HepG2 (cell line): Measurements from ENCODE around the gene CLIC3.

Source experiments
- EZH2 ChIP-seq: conservative IDR thresholded peaks from 2 replicates; pipeline ENCODE4 v1.6.1; 2012; ENCODE audit warnings: mild to moderate bottlenecking, low read depth, low read length, moderate library complexity
- FOXK2 ChIP-seq: fragments of 450-650 bp; IDR thresholded peaks from 2 replicates; pipeline ENCODE4 v1.6.1; 2016
- HNF4A ChIP-seq: sonication (generic); formaldehyde crosslinking; IDR thresholded peaks from 2 replicates; pipeline ENCODE4 v1.4.0; 2020; ENCODE audit warnings: missing genetic modification reagents
- POLR2A ChIP-seq, 2 experiments: IDR thresholded peaks; 2 replicates each; pipeline ENCODE4 v1.6.1; 2011; ENCODE audit warnings: low read depth in 2 of 2, low read length in 2 of 2, mild to moderate bottlenecking in 1 of 2, moderate library complexity in 1 of 2; ENCODE audit not compliant: insufficient read depth in 1 of 2
- RAD51 ChIP-seq: fragments of 450-650 bp; IDR thresholded peaks from 2 replicates; pipeline ENCODE4 v1.6.1; 2016; ENCODE audit warnings: borderline replicate concordance
- SP1 ChIP-seq, 2 experiments: fragments of 450-650 bp in 1 of 2; sonication (generic) in 1 of 2; formaldehyde crosslinking in 1 of 2; IDR thresholded peaks; 2 replicates each; pipeline versions ENCODE4 v1.4.0 to v1.6.1; 2016 to 2020; ENCODE audit warnings: missing genetic modification reagents in 1 of 2
- TCF12 ChIP-seq, 2 experiments: fragments of 450-650 bp in 1 of 2; sonication (generic) in 1 of 2; formaldehyde crosslinking in 1 of 2; IDR thresholded peaks; 2 replicates each; pipeline versions ENCODE4 v1.6.1 to v1.8.0; 2017 to 2022; ENCODE audit warnings: antibody characterized with exemption in 1 of 2, mild to moderate bottlenecking in 1 of 2, missing genetic modification reagents in 1 of 2, moderate library complexity in 1 of 2
- U2AF1 ChIP-seq: fragments of 200-400 bp; formaldehyde crosslinking; optimal IDR thresholded peaks from 2 replicates; pipeline ENCODE3; 2017; ENCODE audit warnings: mild to moderate bottlenecking, low read depth, low read length
- ZNF329 ChIP-seq: sonication (generic); formaldehyde crosslinking; IDR thresholded peaks from 2 replicates; pipeline ENCODE4 v1.9.0; 2021; ENCODE audit warnings: low read depth, mild to moderate bottlenecking, missing genetic modification reagents
- ZNF337 ChIP-seq: sonication (generic); formaldehyde crosslinking; IDR thresholded peaks from 2 replicates; pipeline ENCODE4 v1.5.1; 2020; ENCODE audit warnings: missing genetic modification reagents, low read depth, mild to moderate bottlenecking, borderline replicate concordance
- ZNF484 ChIP-seq: sonication (generic); formaldehyde crosslinking; IDR thresholded peaks from 2 replicates; pipeline ENCODE4 v1.5.1; 2020; ENCODE audit warnings: mild to moderate bottlenecking, low read depth, missing genetic modification reagents, borderline replicate concordance
- TF ChIP-seq, protein P1 (sequence below): sonication (generic); formaldehyde crosslinking; IDR thresholded peaks from 2 replicates; pipeline ENCODE4 v1.4.0; 2020; ENCODE audit warnings: missing genetic modification reagents

DNA sequence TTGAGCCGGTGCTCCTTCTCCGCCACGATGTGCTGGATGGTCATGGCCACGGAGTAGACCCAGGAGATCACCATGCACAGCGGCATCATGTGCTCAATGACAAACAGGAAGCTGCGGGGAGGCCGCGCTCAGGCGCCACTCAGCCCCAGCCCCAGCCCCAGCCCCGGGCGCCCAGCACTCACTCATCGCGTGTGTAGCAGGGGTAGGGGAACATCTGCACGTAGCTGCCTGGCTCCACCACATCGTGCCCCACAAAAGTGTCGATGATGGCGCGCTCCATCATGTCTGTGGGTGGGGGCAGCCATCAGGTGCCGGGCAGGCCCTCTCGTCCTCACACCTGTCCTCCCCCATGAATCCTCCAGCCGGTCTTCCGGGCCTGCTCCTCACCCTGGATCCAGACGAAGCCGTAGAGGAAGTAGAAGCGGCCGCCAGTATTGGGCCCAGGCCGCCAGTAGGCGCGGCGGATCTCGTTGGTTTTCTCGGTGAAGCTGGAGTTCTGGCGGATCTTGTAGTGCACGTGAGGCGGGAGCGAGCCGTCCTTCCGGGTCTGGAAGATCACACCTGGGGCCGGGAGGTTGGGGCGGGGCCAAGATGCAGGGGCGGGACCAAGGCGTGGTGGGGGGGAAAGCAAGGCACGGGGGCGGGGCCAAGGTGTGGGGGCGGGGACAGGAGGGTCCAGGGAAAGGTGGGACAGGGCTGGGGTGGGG is 21.6 kb upstream of the CLIC3 start:
- TF ChIP-seq TCF12 (IDR thresholded peaks at IDR 0.05) (no peak), TCF12 (CRISPR knock-in tag; IDR thresholded peaks at IDR 0.05) (no peak), HNF4A (CRISPR knock-in tag) (no peak), EZH2 (no peak), FOXK2 (no peak), SP1 (IDR thresholded peaks at IDR 0.05) (no peak), SP1 (CRISPR knock-in tag; IDR thresholded peaks at IDR 0.05) (no peak), ZNF484 (CRISPR knock-in tag) (no peak), U2AF1 (no peak), POLR2A (IDR thresholded peaks at IDR 0.05; ENCODE audit: insufficient read depth in 1 of 2, low read depth in 2 of 2, low read length in 2 of 2) (no peak), ZNF329 (CRISPR knock-in tag) (no peak), ZNF337 (CRISPR knock-in tag) (no peak), RAD51 (no peak)
- TF ChIP-seq, protein P1, sequence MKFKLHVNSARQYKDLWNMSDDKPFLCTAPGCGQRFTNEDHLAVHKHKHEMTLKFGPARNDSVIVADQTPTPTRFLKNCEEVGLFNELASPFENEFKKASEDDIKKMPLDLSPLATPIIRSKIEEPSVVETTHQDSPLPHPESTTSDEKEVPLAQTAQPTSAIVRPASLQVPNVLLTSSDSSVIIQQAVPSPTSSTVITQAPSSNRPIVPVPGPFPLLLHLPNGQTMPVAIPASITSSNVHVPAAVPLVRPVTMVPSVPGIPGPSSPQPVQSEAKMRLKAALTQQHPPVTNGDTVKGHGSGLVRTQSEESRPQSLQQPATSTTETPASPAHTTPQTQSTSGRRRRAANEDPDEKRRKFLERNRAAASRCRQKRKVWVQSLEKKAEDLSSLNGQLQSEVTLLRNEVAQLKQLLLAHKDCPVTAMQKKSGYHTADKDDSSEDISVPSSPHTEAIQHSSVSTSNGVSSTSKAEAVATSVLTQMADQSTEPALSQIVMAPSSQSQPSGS (CRISPR knock-in tag) = no peak
